Body of pancreas (tissue), 4 donors: Measurements from ENCODE around the gene USP31.

ENCODE experiments used
- CTCF ChIP-seq, 7 experiments: fragments of 450-650 bp in 4 of 7; fragments of 200-600 bp in 3 of 7; sonication (generic) in 3 of 7; IDR thresholded peaks; one replicate each; pipeline ENCODE4 v1.5.1; 2016 to 2019; ENCODE audit warnings: antibody characterized with exemption in 7 of 7
- POLR2A ChIP-seq, 3 donors: fragments of 450-650 bp; IDR thresholded peaks; one replicate each; pipeline ENCODE4 v1.6.1; 2016; ENCODE audit warnings: antibody characterized with exemption in 3 of 3, mild to moderate bottlenecking in 2 of 3

GRCh38 chr16:23040246-23040645, 109.0 kb downstream of the USP31 start:
- TF ChIP-seq CTCF (IDR thresholded peaks at IDR 0.05): no peak
- no peak for TF ChIP-seq POLR2A (IDR thresholded peaks at IDR 0.05)
